Measurements from ENCODE around the gene CEBPE.

The CEBPE gene

GRCh38 chr14:23118506-23119362, at the start of gene CEBPE:
Gene CEBPE, minus strand, starts transcription at chr14:23119255. Its CDS starts 164 bp downstream, at chr14:23119091.
- no peak for DNase-seq

- DNase-seq, result no peak
These were observed 49.2 kb upstream of the CEBPE start for GRCh38 chr14:23168246-23168645.

DNA sequence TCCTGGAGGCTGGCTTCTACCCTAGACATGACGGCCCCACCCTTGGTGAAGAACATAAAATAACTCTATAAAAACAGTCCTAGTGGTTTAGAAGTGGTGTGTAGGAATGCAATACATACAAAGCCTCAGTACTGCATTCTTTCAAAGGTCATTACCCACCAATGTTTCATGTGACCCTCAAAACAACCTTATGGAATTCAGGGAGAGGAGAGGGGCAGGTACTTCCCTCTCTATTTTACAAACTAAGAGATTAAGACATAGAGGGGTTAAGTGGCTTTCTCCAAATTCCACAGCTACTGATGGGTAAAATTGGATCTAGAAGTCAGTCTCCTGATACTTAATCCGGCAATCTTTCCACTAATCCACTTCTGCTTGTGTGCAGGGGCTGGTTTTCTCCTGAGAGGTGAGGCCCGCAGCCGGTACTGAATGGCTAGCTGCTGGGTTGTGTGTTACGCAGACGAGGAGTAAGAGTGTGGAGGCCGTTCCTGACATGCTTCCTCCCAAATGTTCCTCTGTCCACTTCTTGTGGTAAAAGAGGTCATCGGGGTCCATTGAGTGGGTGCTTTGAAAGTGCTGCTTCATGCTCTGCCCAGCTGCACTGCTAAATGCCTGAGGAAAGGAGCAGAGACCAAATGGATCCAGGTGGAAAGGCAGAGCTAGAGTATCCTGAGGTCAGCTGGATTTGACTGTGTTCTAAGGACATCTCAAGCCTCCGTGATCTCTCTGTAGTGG, 48.2 kb upstream of the CEBPE start:
- no peak for DNase-seq

GRCh38 chr14:23164949-23165348, 45.9 kb upstream of the CEBPE start:
- no peak for DNase-seq

DNA sequence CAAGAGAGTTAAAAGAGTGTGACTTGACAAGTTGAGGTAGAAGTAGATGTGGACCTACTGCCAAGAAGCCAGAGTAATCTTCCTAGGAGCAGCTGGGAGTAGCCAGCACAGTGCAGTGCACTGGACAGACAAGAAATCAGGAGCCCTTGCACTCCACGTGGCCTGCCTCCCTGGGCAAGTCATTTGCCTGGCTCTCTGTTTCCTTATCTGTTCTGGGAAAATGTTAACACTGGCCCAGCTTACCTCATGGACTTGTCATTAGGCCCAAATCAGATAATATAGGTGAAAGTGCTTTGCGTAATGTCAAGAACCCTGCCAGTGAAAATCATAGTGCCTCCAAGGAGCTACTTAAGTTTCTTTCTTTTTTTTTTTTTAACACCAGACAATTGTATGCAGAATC, 45.2 kb upstream of the CEBPE start:
- DNase-seq, result no peak

- no peak for DNase-seq
These were observed 44.8 kb upstream of the CEBPE start for GRCh38 chr14:23163830-23164229.

DNA sequence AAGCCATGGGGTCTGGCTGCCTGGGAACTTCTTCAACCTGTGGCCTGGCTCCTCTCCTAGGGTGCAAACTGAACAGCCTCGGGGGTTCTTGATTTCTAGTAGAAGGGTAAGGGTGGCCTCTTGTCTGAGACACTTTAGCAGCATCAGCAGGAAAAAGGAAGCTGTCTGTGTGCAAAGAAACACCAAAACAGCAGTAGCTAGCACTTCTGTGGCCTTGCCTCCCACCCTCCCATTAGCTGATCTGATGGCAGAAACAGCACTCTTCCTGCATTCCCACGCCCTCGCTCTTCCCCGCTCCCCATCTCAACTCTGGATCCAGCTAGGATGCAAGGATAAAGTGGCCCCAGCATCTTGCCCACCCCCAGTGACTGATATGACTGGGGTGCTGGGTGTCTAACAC, 43.7 kb upstream of the CEBPE start:
- no peak for DNase-seq

DNA sequence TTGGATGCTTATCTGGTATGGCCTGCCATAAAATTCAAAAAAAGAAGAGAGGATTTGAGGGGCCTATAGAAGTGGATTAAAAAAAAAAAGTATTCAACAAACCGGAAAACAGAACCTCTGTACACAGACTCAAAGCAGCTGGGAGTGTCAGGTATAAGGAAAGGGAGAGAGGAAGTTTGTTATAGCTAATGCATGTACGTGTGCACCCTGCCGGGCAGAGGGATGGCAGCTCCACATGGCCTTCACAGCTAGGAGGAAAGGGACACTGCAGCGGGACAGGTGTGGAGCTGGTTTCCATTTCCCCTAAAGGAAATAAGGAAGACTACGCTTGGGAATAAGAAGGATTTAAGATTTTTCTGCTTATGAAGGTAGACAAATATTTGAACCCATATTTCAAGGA, 43.0 kb upstream of the CEBPE start:
- DNase-seq, result no peak

- DNase-seq, result no peak
These were observed 42.0 kb upstream of the CEBPE start for GRCh38 chr14:23160924-23161522.

DNA sequence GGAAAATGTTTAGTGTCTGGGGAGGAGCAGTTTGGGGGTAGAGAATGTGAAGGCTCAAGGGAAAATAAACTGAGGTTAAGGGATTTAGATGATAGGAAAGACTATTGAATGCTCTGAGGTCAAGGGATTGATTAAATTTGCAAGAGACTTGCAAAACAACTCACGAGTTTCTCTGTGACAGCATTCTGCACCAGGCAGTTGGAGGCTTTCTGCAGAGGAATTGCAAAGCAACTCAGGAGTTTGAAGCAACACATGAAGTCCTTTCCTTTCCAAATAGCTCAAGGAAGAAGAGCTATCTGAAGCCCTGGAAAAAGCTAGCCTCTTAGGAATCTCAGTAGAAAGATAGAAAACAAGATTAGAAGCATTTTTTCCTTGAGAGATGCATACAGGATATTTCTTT, 40.5 kb upstream of the CEBPE start:
- no peak for DNase-seq

- no peak for DNase-seq
These were observed 39.7 kb upstream of the CEBPE start for GRCh38 chr14:23158779-23159178.

- DNase-seq, result no peak
These were observed 36.0 kb upstream of the CEBPE start for GRCh38 chr14:23154964-23155587.

GRCh38 chr14:23153851-23154796, 35.1 kb upstream of the CEBPE start:
- DNase-seq, result no peak

GRCh38 chr14:23151342-23151741, 32.3 kb upstream of the CEBPE start:
- DNase-seq, result no peak

- DNase-seq, result no peak
These were observed 30.7 kb upstream of the CEBPE start for GRCh38 chr14:23149745-23150144.

GRCh38 chr14:23148591-23149249, 29.7 kb upstream of the CEBPE start:
- DNase-seq, result no peak

DNA sequence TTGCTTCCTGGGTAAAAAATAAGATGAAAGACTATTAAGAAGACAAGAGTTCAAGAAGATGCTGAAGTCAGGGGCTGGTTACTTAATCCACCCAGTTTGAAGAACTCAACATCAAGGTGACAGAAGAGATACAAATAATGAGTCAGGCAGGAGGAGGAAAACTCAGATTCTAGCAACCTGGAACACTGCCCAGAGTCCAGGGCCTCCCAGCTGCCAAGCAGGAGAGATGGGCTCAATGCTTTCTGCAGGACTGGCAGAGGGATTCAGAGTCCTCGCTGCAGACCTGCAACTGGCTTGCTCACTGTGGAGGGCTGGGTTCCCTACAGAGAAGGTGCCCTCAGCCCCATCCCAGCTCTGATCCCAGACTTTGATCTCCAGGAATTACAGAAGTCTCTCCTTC, 28.6 kb upstream of the CEBPE start:
- no peak for DNase-seq

- no peak for DNase-seq
These were observed 27.9 kb upstream of the CEBPE start for GRCh38 chr14:23146980-23147379.

GRCh38 chr14:23146351-23146910, 27.4 kb upstream of the CEBPE start:
- no peak for DNase-seq

DNA sequence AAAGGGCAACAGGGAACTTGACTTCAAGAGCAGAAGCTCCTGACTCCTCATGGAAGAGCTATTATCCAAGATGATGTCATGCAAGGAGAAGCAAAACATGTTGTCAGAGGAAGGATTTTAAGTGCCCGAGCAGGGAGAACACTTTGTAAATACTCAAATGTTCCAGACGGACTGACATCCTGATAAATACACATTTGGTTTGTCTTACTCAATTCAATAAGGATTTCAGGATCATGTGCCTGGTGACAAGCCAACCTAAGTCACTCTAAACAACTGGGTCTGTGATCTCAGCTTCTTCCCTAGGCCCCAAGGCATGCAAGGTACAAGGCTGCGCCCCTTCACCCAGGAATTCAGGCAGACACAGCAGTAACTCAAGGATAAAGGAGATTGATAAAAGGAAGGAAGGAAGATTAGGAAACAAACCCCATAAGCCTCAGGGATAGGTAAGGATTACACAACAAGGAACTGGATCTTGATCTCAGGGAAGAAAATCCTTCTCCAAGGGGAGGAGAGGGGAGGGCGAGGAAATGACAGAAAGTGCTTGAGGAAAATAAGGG, 26.8 kb upstream of the CEBPE start:
- no peak for DNase-seq

GRCh38 chr14:23143911-23144310, 24.9 kb upstream of the CEBPE start:
- no peak for DNase-seq
